ENCODE measurements around the gene SKIC3.

SKIC3 gene

DNA sequence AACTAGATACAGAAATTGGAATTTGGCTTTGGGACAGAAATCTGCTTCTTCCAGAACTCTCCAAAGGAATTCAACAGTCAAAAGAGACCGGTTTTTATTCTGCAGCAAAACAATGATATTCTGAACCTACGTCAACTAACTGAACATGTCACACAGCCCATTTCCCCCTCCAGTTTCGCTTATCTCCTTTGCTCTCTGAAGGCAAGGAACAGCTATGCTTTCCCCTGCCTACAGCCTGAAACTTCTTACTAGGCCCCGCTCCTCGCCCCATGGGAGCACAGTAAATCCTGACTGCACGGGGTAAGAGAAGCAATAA is 488 bp downstream of the SKIC3 start:
- H3K36me3 ChIP-seq (ENCODE audit: low read length), result peaks cover 13% of the 10 kb centered on the region
- TF ChIP-seq, protein P1, sequence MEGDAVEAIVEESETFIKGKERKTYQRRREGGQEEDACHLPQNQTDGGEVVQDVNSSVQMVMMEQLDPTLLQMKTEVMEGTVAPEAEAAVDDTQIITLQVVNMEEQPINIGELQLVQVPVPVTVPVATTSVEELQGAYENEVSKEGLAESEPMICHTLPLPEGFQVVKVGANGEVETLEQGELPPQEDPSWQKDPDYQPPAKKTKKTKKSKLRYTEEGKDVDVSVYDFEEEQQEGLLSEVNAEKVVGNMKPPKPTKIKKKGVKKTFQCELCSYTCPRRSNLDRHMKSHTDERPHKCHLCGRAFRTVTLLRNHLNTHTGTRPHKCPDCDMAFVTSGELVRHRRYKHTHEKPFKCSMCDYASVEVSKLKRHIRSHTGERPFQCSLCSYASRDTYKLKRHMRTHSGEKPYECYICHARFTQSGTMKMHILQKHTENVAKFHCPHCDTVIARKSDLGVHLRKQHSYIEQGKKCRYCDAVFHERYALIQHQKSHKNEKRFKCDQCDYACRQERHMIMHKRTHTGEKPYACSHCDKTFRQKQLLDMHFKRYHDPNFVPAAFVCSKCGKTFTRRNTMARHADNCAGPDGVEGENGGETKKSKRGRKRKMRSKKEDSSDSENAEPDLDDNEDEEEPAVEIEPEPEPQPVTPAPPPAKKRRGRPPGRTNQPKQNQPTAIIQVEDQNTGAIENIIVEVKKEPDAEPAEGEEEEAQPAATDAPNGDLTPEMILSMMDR (IDR thresholded peaks at IDR 0.05; ENCODE audit: insufficient read depth, low read length, poor library complexity, severe bottlenecking), result no peak
- TF ChIP-seq EZH2phosphoT487 (conservative IDR thresholded peaks at IDR 0.05; ENCODE audit: low read length), result no peak
- peak overlapping the region; percentile 82 for H3K27ac ChIP-seq (ENCODE audit: low read depth, low read length)
- peaks cover 62% of the 10 kb centered on the region for H3K79me2 ChIP-seq (ENCODE audit: insufficient read depth, low read length)
- no peaks in the 10 kb centered on the region for H4K20me1 ChIP-seq (ENCODE audit: low read depth, low read length)
- peak overlapping the region; percentile 66 for H3K4me3 ChIP-seq (ENCODE audit: insufficient read depth, low read length, poor library complexity, severe bottlenecking)
- peak overlapping the region; percentile 70 for H2AFZ ChIP-seq (ENCODE audit: low read depth, low read length, severe bottlenecking)
- no peaks in the 10 kb centered on the region for H3K9me3 ChIP-seq (ENCODE audit: insufficient read depth, low read length)
- no peaks in the 10 kb centered on the region for H3K27me3 ChIP-seq (ENCODE audit: low read length)
- H3K9me2 ChIP-seq (replicated peaks; ENCODE audit: insufficient read depth, low read length), result no peaks in the 10 kb centered on the region
- H3F3A ChIP-seq (ENCODE audit: insufficient read depth), result peaks cover 14% of the 10 kb centered on the region
- H3K9ac ChIP-seq (ENCODE audit: low read length), result peak overlapping the region; percentile 58
- peak overlapping the region; percentile 92 for H3K4me2 ChIP-seq (ENCODE audit: low read depth, low read length, poor library complexity, severe bottlenecking)

DNA sequence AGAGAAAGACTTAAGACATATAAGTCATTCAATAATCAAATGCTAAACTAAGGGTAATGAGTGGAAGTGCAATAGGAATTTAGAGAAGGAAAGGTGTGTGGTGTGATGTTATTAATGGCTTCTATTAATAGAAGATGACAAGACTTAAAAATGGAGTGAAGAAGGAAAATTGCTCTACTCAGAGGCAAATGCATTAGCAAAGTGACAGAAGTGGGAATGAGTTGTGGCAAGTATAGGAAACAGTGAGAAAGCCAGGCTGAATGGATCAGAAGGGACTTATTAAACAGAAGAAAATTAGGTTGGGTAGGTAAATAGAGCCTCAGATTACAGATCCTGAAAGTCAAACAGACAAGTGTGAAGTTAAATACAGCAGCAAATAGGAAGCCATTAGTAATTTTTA is 5.7 kb downstream of the SKIC3 start:
- no peaks in the 10 kb centered on the region for H3K27me3 ChIP-seq (ENCODE audit: low read length)
- H3K4me3 ChIP-seq (ENCODE audit: insufficient read depth, low read length, poor library complexity, severe bottlenecking), result no peak overlapping the region
- H3K36me3 ChIP-seq (ENCODE audit: low read length), result peaks cover 44% of the 10 kb centered on the region
- H2AFZ ChIP-seq (ENCODE audit: low read depth, low read length, severe bottlenecking), result no peak overlapping the region
- H3K4me2 ChIP-seq (ENCODE audit: low read depth, low read length, poor library complexity, severe bottlenecking), result no peak overlapping the region
- no peaks in the 10 kb centered on the region for H3K9me2 ChIP-seq (replicated peaks; ENCODE audit: insufficient read depth, low read length)
- H3K79me2 ChIP-seq (ENCODE audit: insufficient read depth, low read length), result peaks cover 43% of the 10 kb centered on the region
- H3K9me3 ChIP-seq (ENCODE audit: insufficient read depth, low read length), result no peaks in the 10 kb centered on the region
- H3K9ac ChIP-seq (ENCODE audit: low read length), result no peak overlapping the region
- H3K27ac ChIP-seq (ENCODE audit: low read depth, low read length), result no peak overlapping the region
- H3F3A ChIP-seq (ENCODE audit: insufficient read depth), result no peaks in the 10 kb centered on the region
- no peaks in the 10 kb centered on the region for H4K20me1 ChIP-seq (ENCODE audit: low read depth, low read length)
- TF ChIP-seq EZH2phosphoT487 (conservative IDR thresholded peaks at IDR 0.05; ENCODE audit: low read length), result no peak
- TF ChIP-seq, protein P1 (IDR thresholded peaks at IDR 0.05; ENCODE audit: insufficient read depth, low read length, poor library complexity, severe bottlenecking), result no peak

DNA sequence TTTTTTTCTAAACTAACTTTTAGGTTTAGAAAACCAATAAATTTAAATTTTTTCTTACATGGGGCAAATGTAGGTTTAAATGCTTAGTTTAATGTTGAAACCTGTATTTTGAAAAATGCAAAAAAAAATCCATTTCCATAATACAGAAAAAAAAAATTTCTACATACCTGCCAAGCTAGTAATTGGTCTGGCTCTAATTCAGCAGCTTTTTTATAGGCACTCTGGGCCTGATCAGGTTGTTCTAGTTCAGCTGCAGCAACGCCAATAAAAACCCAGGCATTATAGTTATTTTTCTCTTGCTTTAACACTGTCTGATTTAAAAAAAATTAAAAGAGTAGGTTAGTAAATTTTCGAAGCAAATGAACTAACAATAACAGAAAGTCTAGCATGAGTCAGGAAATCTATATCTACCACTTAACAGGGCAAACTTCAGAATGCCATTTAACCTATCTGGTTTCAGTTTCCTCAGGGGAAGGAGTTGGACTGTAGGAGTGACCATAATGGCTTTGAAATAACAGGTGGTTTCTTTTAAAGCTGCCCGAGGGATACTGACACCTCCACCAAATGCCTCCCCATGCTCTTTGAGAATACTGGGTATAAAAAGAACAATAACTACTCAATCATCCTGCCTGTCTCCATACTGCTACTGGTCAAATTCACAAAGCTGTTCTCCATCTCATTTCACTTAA is 11.6 kb downstream of the SKIC3 start:
- Histone ChIP-seq H3K27ac (ENCODE audit: low read depth, low read length) (no peak overlapping the region), H3K4me2 (ENCODE audit: low read depth, low read length, poor library complexity, severe bottlenecking) (no peak overlapping the region), H3K27me3 (ENCODE audit: low read length) (no peaks in the 10 kb centered on the region), H3K9ac (ENCODE audit: low read length) (no peak overlapping the region), H3K4me3 (ENCODE audit: insufficient read depth, low read length, poor library complexity, severe bottlenecking) (no peak overlapping the region), H3K36me3 (ENCODE audit: low read length) (peaks cover 59% of the 10 kb centered on the region), H3F3A (ENCODE audit: insufficient read depth) (peaks cover 5% of the 10 kb centered on the region; the same call in 1 of the 2 replicates), H3K9me3 (ENCODE audit: insufficient read depth, low read length) (no peaks in the 10 kb centered on the region), H3K79me2 (ENCODE audit: insufficient read depth, low read length) (no peaks in the 10 kb centered on the region), H2AFZ (ENCODE audit: low read depth, low read length, severe bottlenecking) (no peak overlapping the region), H4K20me1 (ENCODE audit: low read depth, low read length) (no peaks in the 10 kb centered on the region; the same call in 1 of the 2 replicates), H3K9me2 (replicated peaks; ENCODE audit: insufficient read depth, low read length) (no peaks in the 10 kb centered on the region)
- TF ChIP-seq EZH2phosphoT487 (conservative IDR thresholded peaks at IDR 0.05; ENCODE audit: low read length), result no peak
- TF ChIP-seq, protein P1 (IDR thresholded peaks at IDR 0.05; ENCODE audit: insufficient read depth, low read length, poor library complexity, severe bottlenecking), result no peak
